K562 (cell line): Measurements from ENCODE around the gene CPTP. TPM values are rescaled to one million over a fixed set of nuclear protein-coding genes. Genes with fewer than 3 reads are reported as not detected.

Source experiments
- ATAC-seq: fragments of 200-7000 bp; cut with Tn5 transposase; 3 replicates; pipeline ENCODE4 v1.9.1; 2020; ENCODE audit warnings: moderate library complexity
- BruUV-seq: library from RNA; stranded (reverse); fragments of 400-500 nt; replicated peaks from 2 replicates; lab custom pipeline; 2021; lab: Mats Ljungman, UMichigan
- CTCF ChIA-PET: fragments of 300-600 bp; formaldehyde crosslinking; extraction: SDS; loops from one replicate; lab custom pipeline; 2021; ENCODE audit warnings: low intra/inter-chr PET ratio; lab: Yijun Ruan, JAX
- POLR2A ChIA-PET: fragments of 300-600, 350-650 bp; sonication (Branson Sonifier 250); formaldehyde crosslinking; extraction: SDS; loops from one replicate; lab custom pipeline; 2021; ENCODE audit warnings: antibody characterized with exemption, inconsistent platforms; lab: Yijun Ruan, JAX
- DNase-seq, 4 experiments: peaks; one replicate each; pipeline versions ENCODE4 v3.0.0 to v3.0.0-alpha.2; 2011 to 2018; ENCODE audit warnings: low spot score in 3 of 4, mixed read lengths in 3 of 4; ENCODE audit errors: extremely low read depth in 1 of 4
- FAIRE-seq: peaks from 2 replicates; lab custom pipeline; 2011; peaks lifted over from hg19 to GRCh38; lab: Jason Lieb, UNC
- H2AFZ ChIP-seq: 2 replicates; pipeline ENCODE4 v1.6.0; 2011; ENCODE audit warnings: low read depth, low read length, control low read depth, inconsistent platforms
- H3K27ac ChIP-seq: fragments of 200-600 bp; 3 replicates; pipeline ENCODE4 v1.8.0; 2011; ENCODE audit warnings: low read depth, mild to moderate bottlenecking, control low read depth, inconsistent platforms, low read length, moderate library complexity, mixed read lengths; ENCODE audit errors: extremely low read depth
- H3K27me3 ChIP-seq, 2 experiments: fragments of 300-600 bp in 1 of 2; 2 replicates in 1 of 2; 3 replicates in 1 of 2; pipeline versions ENCODE4 v1.6.0 to v1.8.0; 2011; ENCODE audit warnings: inconsistent platforms in 2 of 2, low read length in 2 of 2, mild to moderate bottlenecking in 1 of 2, mixed read lengths in 1 of 2, moderate library complexity in 1 of 2; ENCODE audit not compliant: control insufficient read depth in 2 of 2, insufficient read depth in 2 of 2
- H3K36me3 ChIP-seq: fragments of 300-600 bp; 3 replicates; pipeline ENCODE4 v1.8.0; 2011; ENCODE audit warnings: mild to moderate bottlenecking, low read length, inconsistent platforms; ENCODE audit not compliant: control insufficient read depth, insufficient read depth
- H3K4me1 ChIP-seq, 2 experiments: fragments of 200-600 bp in 1 of 2; replicated peaks in 1 of 2; 2 replicates in 1 of 2; 3 replicates in 1 of 2; pipeline versions ENCODE4 v1.5.1 to v1.8.0; 2011; ENCODE audit warnings: inconsistent platforms in 2 of 2, low read length in 2 of 2, mild to moderate bottlenecking in 1 of 2, mixed read lengths in 1 of 2, moderate library complexity in 1 of 2; ENCODE audit not compliant: control insufficient read depth in 2 of 2, insufficient read depth in 2 of 2
- H3K4me2 ChIP-seq: 2 replicates; pipeline ENCODE4 v1.6.1; 2011; ENCODE audit warnings: low read length, control low read depth, inconsistent platforms, mixed read lengths; ENCODE audit not compliant: insufficient read depth
- H3K4me3 ChIP-seq: fragments of 200-600 bp; sonication (generic), shearing (Covaris generic); 2 replicates; pipeline ENCODE4 v1.5.1; 2016; ENCODE audit warnings: control low read depth, inconsistent platforms
- H3K79me2 ChIP-seq: fragments of 200-600 bp; 3 replicates; pipeline ENCODE4 v1.8.0; 2011; ENCODE audit warnings: low read length, inconsistent platforms; ENCODE audit not compliant: control insufficient read depth, insufficient read depth
- H3K9ac ChIP-seq, 2 experiments: 2 replicates each; pipeline versions ENCODE4 v1.6.0 to v1.6.1; 2011; ENCODE audit warnings: low read depth in 2 of 2, low read length in 2 of 2, control low read depth in 1 of 2, inconsistent platforms in 1 of 2, mild to moderate bottlenecking in 1 of 2, mixed read lengths in 1 of 2; ENCODE audit not compliant: insufficient read depth in 1 of 2
- H3K9me1 ChIP-seq: one replicate; pipeline ENCODE4 v1.6.0; 2011; ENCODE audit warnings: inconsistent platforms, mild to moderate bottlenecking, low read length, moderate library complexity; ENCODE audit not compliant: control insufficient read depth, insufficient read depth
- H3K9me3 ChIP-seq: replicated peaks from 2 replicates; pipeline ENCODE4 v1.5.1; 2011; ENCODE audit warnings: low read depth, low read length, inconsistent platforms; ENCODE audit not compliant: control insufficient read depth, insufficient read depth
- H4K20me1 ChIP-seq: replicated peaks from 2 replicates; pipeline ENCODE4 v1.6.1; 2011; ENCODE audit warnings: low read length, inconsistent platforms, mixed read lengths; ENCODE audit not compliant: control insufficient read depth, insufficient read depth
- ELF4 ChIP-seq: fragments of 450-650 bp; formaldehyde crosslinking; IDR thresholded peaks from 2 replicates; pipeline ENCODE4 v1.4.0; 2022; ENCODE audit warnings: missing genetic modification characterization
- KDM5B ChIP-seq: fragments of 200-600 bp; sonication (generic); IDR thresholded peaks from 2 replicates; pipeline ENCODE4 v1.6.1; 2012; ENCODE audit warnings: low read depth, mild to moderate bottlenecking, moderate library complexity, low read length, control low read depth, inconsistent platforms; ENCODE audit not compliant: insufficient replicate concordance
- MLLT1 ChIP-seq, 2 experiments: fragments of 450-650 bp; IDR thresholded peaks; 2 replicates each; pipeline ENCODE4 v1.6.1; 2016
- NFE2L1 ChIP-seq: fragments of 450-650 bp; IDR thresholded peaks from 2 replicates; pipeline ENCODE4 v1.6.1; 2016; ENCODE audit warnings: missing genetic modification characterization, low read depth, mild to moderate bottlenecking, missing compliant biosample characterization, moderate library complexity, borderline replicate concordance
- NR2C1 ChIP-seq, 2 experiments: fragments of 450-650 bp; IDR thresholded peaks; 2 replicates each; pipeline ENCODE4 v1.6.1; 2017; ENCODE audit warnings: mild to moderate bottlenecking in 2 of 2, antibody characterized with exemption in 1 of 2, inconsistent platforms in 1 of 2, missing compliant biosample characterization in 1 of 2, missing genetic modification characterization in 1 of 2
- POLR2G ChIP-seq: fragments of 200-400 bp; formaldehyde crosslinking; IDR thresholded peaks from 2 replicates; pipeline ENCODE4 v1.6.1; 2017; ENCODE audit warnings: low read depth, mild to moderate bottlenecking, antibody characterized with exemption, low read length, moderate library complexity
- THRAP3 ChIP-seq: fragments of 450-650 bp; IDR thresholded peaks from 2 replicates; pipeline ENCODE4 v1.6.1; 2016; ENCODE audit warnings: mild to moderate bottlenecking, inconsistent platforms, borderline replicate concordance
- ZBTB33 ChIP-seq: sonication (generic); formaldehyde crosslinking; IDR thresholded peaks from 2 replicates; pipeline ENCODE4 v1.8.1; 2023; ENCODE audit warnings: mild to moderate bottlenecking, missing genetic modification reagents
- WGBS: fragments of 100-300 bp; shearing (Covaris generic); methylation state at CpG from one replicate; pipeline ENCODE4 v1.1.6; 2016; ENCODE audit warnings: low coverage, mixed read lengths; ENCODE audit not compliant: insufficient coverage; ENCODE audit errors: missing lambda C conversion rate; 5-methylcytosine and 5-hydroxymethylcytosine counted together
- in situ Hi-C: fragments of 300-500 bp; cut with MboI; formaldehyde crosslinking; loops from 4 replicates; pipeline ENCODE4 v1.15.0; 2018; ENCODE audit warnings: inconsistent platforms, mixed read lengths
- intact Hi-C: fragments of 100-400 bp; cut with micrococcal nuclease; formaldehyde crosslinking; loops from 2 replicates; pipeline ENCODE4 v1.14.2; 2022
- polyA plus RNA-seq, 8 experiments: library from polyadenylated mRNA; depleted of rRNA in 4 of 8; stranded (reverse) in 5 of 8; unstranded in 3 of 8; fragments of >200 nt; fragmentation: Nextera tagmentation in 2 of 8; fragmentation: Illumina TruSeq in 1 of 8; extraction: Ambion mirVana in 2 of 8; extraction: Trizol in 1 of 8; gene quantifications; 2 replicates each; pipeline versions ENCODE4 v1.2.1 to v1.2.3, GENCODE V29; 2011 to 2014; ENCODE audit warnings: inconsistent platforms in 1 of 8, missing spikeins in 1 of 8
- total RNA-seq, 7 experiments: library from RNA; depleted of rRNA in 6 of 7; stranded (reverse); fragments of >200 nt in 6 of 7; fragmentation: Illumina TruSeq in 2 of 7; extraction: Trizol in 2 of 7; gene quantifications; 2 replicates each; pipeline versions ENCODE4 v1.2.1 to v1.2.3, GENCODE V29; 2011 to 2021; ENCODE audit warnings: low replicate concordance in 1 of 7
- TF ChIP-seq, protein P1 (sequence below), 2 experiments: fragments of 450-650 bp; formaldehyde crosslinking in 1 of 2; IDR thresholded peaks; 2 replicates each; pipeline versions ENCODE4 v1.4.0 to v1.6.1; 2014 to 2020; ENCODE audit warnings: mild to moderate bottlenecking in 2 of 2, borderline replicate concordance in 1 of 2, low read depth in 1 of 2

CPTP gene
- total and polyA plus RNA-seq, 9 of the 15 experiments (the other 6 are each of a cell fraction or from before 2014, with no cell fraction given), result 0.11 to 25.8 (median 3.5) TPM

DNA sequence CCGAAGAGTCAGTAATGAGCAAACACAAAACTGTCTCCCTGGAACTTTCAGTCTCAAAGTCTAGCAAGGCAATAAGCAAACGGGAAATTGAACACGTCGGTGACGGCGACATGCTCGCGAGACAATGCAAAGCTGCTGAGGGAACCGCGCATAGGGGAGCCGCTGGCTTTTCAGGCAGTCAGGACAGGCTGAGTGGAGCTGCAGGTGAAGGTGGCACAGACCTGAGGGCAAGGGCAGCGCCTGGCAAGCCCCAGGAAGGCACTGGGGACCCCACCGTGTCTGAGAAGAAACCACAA is 5.0 kb upstream of the CPTP start:
- DNase-seq, result no peak
- no peaks in the 10 kb centered on the region for H3K9me3 ChIP-seq
- H3K79me2 ChIP-seq, result peaks cover 66% of the 10 kb centered on the region
- WGBS, result 88% methylated on average over 11 of the region's 13 CpGs
- no peak overlapping the region for H3K4me2 ChIP-seq
- ChIA-PET POLR2A (interaction anchor here (4.3 kb wide), 1 partner anchor 9 kb away, joined by 30 read pairs; no protein-coding TSS in a partner anchor), CTCF (no interaction called here)
- no peaks in the 10 kb centered on the region for H3K27me3 ChIP-seq
- H3K4me3 ChIP-seq, result no peak overlapping the region
- no TSS peak for BruUV-seq
- no peak overlapping the region; the same call in 2 of the 3 replicates for H3K27ac ChIP-seq
- no peak overlapping the region for H2AFZ ChIP-seq
- in situ Hi-C loops (no loop called here), intact Hi-C loops (no loop called here)
- H3K9ac ChIP-seq, result peak overlapping the region in 1 of 2 experiments; percentile 83; a peak in 2 of 4 replicates
- no peak for FAIRE-seq
- peaks cover 28% of the 10 kb centered on the region; the same call in 1 of the 2 replicates for H4K20me1 ChIP-seq
- no peak for ATAC-seq
- H3K9me1 ChIP-seq, result peaks cover 13% of the 10 kb centered on the region
- H3K36me3 ChIP-seq, result peaks cover 74% of the 10 kb centered on the region
- H3K4me1 ChIP-seq, result peaks cover 37 to 81% of the 10 kb centered on the region in 2 experiments
- TF ChIP-seq POLR2G, result peak; percentile 51; the same call in 1 of the 2 replicates
- TF ChIP-seq ELF4 (CRISPR knock-in tag), result no peak
- peak in 1 of 2 experiments; percentile 96; a peak in 2 of 4 replicates for TF ChIP-seq MLLT1 (IDR thresholded peaks at IDR 0.05)
- TF ChIP-seq KDM5B, result peak; percentile 12
- no peak for TF ChIP-seq NR2C1 (IDR thresholded peaks at IDR 0.05)
- no peak for TF ChIP-seq NR2C1 (tag; IDR thresholded peaks at IDR 0.05)
- TF ChIP-seq THRAP3, result 0 out of 2 replicates have a peak, but pooled peaks have one; percentile 84
- TF ChIP-seq, protein P1, sequence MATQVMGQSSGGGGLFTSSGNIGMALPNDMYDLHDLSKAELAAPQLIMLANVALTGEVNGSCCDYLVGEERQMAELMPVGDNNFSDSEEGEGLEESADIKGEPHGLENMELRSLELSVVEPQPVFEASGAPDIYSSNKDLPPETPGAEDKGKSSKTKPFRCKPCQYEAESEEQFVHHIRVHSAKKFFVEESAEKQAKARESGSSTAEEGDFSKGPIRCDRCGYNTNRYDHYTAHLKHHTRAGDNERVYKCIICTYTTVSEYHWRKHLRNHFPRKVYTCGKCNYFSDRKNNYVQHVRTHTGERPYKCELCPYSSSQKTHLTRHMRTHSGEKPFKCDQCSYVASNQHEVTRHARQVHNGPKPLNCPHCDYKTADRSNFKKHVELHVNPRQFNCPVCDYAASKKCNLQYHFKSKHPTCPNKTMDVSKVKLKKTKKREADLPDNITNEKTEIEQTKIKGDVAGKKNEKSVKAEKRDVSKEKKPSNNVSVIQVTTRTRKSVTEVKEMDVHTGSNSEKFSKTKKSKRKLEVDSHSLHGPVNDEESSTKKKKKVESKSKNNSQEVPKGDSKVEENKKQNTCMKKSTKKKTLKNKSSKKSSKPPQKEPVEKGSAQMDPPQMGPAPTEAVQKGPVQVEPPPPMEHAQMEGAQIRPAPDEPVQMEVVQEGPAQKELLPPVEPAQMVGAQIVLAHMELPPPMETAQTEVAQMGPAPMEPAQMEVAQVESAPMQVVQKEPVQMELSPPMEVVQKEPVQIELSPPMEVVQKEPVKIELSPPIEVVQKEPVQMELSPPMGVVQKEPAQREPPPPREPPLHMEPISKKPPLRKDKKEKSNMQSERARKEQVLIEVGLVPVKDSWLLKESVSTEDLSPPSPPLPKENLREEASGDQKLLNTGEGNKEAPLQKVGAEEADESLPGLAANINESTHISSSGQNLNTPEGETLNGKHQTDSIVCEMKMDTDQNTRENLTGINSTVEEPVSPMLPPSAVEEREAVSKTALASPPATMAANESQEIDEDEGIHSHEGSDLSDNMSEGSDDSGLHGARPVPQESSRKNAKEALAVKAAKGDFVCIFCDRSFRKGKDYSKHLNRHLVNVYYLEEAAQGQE (IDR thresholded peaks at IDR 0.05; ENCODE audit: borderline replicate concordance), result no peak
- TF ChIP-seq, protein P1 (CRISPR knock-in tag; IDR thresholded peaks at IDR 0.05; ENCODE audit: low read depth), result no peak
- no peak for TF ChIP-seq NFE2L1 (tag)
- peak; percentile 81 for TF ChIP-seq ZBTB33 (CRISPR knock-in tag)
